T-helper 2 cell treated with Interferon-gamma antibody and Interleukin-4, amounts not matched to agents 5 μg/mL and 100 μg/mL, for 36 hours (primary cell): ENCODE results near the gene SORL1.

Experiments used
- DNase-seq: peaks from one replicate; pipeline ENCODE4 v3.0.0; 2021; ENCODE audit warnings: low spot score
- H3K27ac Mint-ChIP-seq: one replicate; pipeline ENCODE4 v1.8.0; 2021; ENCODE audit warnings: mild to moderate bottlenecking, mixed read lengths
- H3K27me3 Mint-ChIP-seq: one replicate; pipeline ENCODE4 v1.8.0; 2021; ENCODE audit warnings: low read depth, mixed read lengths
- H3K36me3 Mint-ChIP-seq: one replicate; pipeline ENCODE4 v1.8.0; 2021; ENCODE audit warnings: low read depth, mixed read lengths
- H3K4me1 Mint-ChIP-seq: one replicate; pipeline ENCODE4 v1.8.0; 2021; ENCODE audit warnings: low read depth, mixed read lengths
- H3K4me3 Mint-ChIP-seq: one replicate; pipeline ENCODE4 v1.8.0; 2022; ENCODE audit warnings: mild to moderate bottlenecking, moderate library complexity, mixed read lengths
- H3K9me3 Mint-ChIP-seq: one replicate; pipeline ENCODE4 v1.8.0; 2021; ENCODE audit warnings: mixed read lengths

The SORL1 gene

DNA sequence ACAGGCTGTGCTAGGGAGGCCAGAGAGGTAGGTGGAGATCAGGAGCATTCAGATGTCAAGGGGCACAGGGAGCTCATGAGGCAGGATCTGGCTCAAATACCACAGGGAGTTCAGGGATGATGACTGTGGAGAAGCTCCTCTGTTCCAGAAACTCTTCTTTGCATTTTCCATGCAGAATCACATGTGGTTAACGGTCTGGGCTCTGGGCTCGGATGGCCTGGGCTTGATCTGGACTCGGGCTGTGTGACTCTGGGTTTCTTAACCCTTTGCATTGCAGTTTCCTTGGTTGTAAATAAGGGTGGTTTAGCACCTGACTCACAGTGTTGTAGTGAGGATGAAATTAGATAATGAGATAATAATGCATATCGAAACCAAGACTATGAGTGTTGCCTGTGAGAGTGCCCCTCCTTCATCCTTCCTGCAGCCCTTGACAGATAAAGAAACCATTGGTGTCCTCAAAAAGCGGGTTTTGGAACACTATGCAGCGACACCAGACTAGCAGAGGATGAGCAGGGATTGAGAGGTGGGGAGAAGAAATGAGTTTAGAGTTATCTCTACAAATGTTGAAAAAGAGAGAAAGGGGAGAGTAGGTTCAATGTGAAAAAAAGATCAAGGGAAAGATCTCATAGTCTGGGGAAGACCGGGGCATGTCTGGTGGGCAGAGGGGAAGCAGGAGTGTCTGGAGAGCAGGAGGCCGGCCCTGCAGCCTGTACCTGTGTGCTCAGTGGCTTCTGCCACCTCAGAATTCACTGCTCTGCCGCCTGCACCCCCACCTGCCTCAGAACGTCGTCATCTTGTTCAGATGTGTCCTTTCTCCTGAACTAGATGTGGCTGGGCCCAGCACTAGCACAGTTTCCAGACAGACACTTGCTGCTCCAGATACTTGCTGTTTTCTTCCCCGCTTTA is 198.5 kb downstream of the SORL1 start:
- peak; percentile 18 for DNase-seq
- H3K27ac Mint-ChIP-seq: peak overlapping the region; percentile 83
- peak overlapping the region; percentile 81 for H3K4me3 Mint-ChIP-seq
- peaks cover 28% of the 10 kb centered on the region for H3K4me1 Mint-ChIP-seq
- H3K9me3 Mint-ChIP-seq: no peaks in the 10 kb centered on the region
- peaks cover 1% of the 10 kb centered on the region for H3K36me3 Mint-ChIP-seq
- H3K27me3 Mint-ChIP-seq: peaks cover 33% of the 10 kb centered on the region

DNA sequence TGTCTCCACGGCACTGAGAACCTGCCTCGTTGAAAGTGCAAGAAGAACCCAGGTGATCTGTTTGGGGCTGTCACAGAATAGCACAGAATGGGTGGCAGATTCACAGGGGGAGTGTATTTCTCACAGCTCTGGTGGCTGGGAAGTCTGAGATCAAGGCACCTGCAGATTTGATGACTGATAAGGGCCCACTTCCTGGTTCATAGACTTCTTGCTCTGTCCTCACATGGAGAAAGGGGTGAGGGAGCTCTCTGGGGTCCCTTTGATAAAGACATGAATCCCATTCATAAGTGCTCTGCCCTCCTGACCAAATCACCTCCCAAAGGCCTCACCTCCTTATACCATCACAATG is 199.1 kb downstream of the SORL1 start:
- Mint-ChIP-seq H3K27me3 (peaks cover 34% of the 10 kb centered on the region), H3K36me3 (peaks cover 1% of the 10 kb centered on the region), H3K4me1 (peaks cover 33% of the 10 kb centered on the region), H3K27ac (no peak overlapping the region), H3K4me3 (peak overlapping the region; percentile 22), H3K9me3 (no peaks in the 10 kb centered on the region)
- DNase-seq: no peak

DNA sequence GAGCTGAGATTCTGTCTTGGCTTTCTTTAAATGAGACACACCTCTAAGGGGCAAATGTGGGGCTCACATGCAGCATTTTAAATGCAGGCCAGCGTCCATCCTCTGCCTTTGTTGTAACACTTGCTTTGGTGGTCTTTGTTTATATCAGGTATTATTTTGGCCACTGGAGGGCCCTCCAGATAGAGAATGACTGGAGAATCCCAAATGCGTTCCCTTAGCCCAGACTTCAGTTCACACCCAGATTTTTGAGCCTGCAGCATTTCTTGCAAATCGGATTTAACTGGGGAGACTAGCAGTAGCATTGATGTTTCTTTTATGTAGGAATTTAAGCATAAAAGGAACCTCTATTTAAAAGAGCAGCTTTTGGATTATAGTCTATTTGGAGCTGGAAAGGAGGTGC is 200.9 kb downstream of the SORL1 start:
- Mint-ChIP-seq H3K9me3 (no peaks in the 10 kb centered on the region), H3K27me3 (peaks cover 34% of the 10 kb centered on the region), H3K4me3 (no peak overlapping the region), H3K4me1 (peaks cover 34% of the 10 kb centered on the region), H3K27ac (no peak overlapping the region), H3K36me3 (peaks cover 1% of the 10 kb centered on the region)
- DNase-seq: no peak

GRCh38 chr11:121654259-121654842 is 202.2 kb downstream of the SORL1 start:
- no peak for DNase-seq
- peaks cover 34% of the 10 kb centered on the region for H3K4me1 Mint-ChIP-seq
- no peak overlapping the region for H3K27ac Mint-ChIP-seq
- peaks cover 1% of the 10 kb centered on the region for H3K36me3 Mint-ChIP-seq
- H3K4me3 Mint-ChIP-seq: no peak overlapping the region
- H3K27me3 Mint-ChIP-seq: peaks cover 36% of the 10 kb centered on the region
- no peaks in the 10 kb centered on the region for H3K9me3 Mint-ChIP-seq

DNA sequence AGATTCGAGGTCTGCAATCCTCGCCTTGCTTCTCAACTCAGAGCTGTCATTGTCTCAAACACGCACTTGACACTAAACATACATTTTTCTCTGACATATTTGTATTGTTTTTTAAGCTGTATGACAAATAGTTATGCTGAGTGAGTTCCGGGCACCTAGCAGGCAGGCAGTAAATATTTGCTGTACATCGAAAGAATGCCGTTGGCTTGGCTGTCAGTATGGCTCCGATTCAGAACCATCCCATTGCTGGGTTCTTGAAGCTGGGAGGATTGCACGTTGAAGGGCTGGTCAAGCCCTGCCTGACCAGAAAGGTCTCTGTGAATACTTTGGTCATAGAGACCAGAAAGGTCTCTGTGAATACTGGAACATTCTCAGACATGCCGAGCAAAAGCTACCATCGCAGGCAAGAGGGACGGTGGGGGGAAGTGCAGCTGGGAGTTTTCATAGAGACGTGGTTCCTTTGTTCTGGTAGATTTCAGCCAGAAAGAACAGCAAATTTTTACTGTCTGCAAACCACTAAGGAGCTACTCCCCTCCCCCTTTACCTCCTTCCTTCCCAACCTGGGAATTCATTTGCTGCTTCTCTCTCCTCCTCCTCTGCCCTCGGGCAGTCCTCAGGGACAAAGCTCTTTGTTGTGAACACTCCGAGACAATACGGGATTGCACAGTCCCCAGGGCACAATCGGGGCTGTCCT is 202.9 kb downstream of the SORL1 start:
- Mint-ChIP-seq H3K36me3 (peaks cover 1% of the 10 kb centered on the region), H3K9me3 (no peaks in the 10 kb centered on the region), H3K27ac (no peak overlapping the region), H3K27me3 (peaks cover 38% of the 10 kb centered on the region), H3K4me1 (peaks cover 27% of the 10 kb centered on the region), H3K4me3 (peak overlapping the region; percentile 71)
- DNase-seq: no peak

DNA sequence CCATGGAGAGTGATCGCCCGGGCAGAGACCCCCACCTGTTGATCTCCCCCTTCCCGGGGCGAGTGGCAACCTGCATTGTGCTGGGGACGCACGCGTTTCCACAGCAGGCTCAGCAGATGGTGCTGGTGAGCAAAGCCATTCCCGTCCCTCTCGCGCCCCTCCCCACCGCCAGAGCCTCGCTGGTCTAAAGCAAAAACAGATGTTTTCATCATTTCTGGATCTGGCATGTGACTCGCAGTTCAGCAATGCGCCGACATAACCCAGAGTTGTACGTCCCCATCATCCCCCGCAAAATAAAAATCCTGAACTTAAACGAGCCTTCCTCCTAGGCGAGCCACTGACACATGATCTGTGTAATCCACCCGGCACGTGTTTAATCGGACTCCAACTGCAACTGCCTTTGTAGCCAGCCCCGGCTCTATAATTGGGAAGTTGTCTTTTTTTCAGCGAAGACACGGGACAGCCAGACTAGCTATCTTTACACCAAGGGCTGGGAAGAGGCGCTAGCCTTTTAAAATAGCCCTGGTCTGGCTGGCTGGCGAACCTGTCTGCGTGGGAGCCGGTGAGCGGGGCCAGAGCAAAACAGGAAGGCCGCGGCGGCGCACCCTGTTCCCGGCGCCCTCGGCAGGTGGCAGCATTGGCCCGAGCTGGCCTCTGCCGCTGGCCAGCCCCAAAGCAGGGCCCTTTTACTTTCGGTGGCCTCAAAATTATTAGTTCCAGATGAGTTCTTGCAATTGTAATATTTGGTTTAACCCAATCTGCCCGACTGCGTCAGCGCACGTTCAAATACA is 203.6 kb downstream of the SORL1 start:
- Mint-ChIP-seq H3K36me3 (no peaks in the 10 kb centered on the region), H3K27me3 (peaks cover 38% of the 10 kb centered on the region), H3K4me1 (peaks cover 21% of the 10 kb centered on the region), H3K9me3 (no peaks in the 10 kb centered on the region), H3K27ac (peak overlapping the region; percentile 1), H3K4me3 (peak overlapping the region; percentile 71)
- DNase-seq: peak; percentile 71

DNA sequence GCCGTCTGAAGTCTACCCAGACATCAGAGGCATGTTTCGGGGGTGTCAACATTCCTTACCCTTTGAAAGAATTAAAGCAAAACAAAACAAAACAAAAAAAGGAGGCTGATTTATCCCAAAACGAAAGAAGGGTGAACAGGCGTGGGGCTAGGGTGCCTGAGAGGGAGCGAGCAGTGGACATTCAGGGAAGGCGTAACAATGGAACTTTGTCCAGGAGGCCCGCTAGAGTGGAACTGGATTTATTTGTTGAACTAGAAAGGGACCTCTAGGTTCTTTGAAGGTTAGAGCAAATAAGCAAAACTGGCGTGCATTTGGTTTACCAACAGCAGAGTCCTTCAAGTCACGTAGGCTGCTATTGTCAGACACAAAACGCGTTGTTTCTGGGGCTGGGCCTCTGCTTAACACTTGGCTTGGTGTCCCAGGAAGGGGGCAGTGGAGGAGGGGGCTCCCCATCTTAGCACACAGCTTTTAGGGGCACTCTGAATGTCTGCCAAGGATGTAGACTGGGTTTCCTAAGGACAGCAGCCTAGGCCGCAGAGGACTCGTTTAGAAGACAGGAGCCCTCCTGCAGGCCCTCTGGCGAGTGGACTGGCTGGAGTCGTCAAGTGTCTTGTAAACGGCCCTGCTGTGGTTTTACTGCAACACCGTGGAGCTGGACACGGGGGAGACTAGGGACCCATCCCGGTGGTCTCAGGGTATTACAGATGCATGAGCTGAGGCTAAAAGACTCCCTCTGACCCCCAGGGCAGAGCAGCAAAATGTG is 204.4 kb downstream of the SORL1 start:
- H3K4me1 Mint-ChIP-seq: peaks cover 15% of the 10 kb centered on the region
- H3K9me3 Mint-ChIP-seq: no peaks in the 10 kb centered on the region
- H3K27ac Mint-ChIP-seq: no peak overlapping the region

DNA sequence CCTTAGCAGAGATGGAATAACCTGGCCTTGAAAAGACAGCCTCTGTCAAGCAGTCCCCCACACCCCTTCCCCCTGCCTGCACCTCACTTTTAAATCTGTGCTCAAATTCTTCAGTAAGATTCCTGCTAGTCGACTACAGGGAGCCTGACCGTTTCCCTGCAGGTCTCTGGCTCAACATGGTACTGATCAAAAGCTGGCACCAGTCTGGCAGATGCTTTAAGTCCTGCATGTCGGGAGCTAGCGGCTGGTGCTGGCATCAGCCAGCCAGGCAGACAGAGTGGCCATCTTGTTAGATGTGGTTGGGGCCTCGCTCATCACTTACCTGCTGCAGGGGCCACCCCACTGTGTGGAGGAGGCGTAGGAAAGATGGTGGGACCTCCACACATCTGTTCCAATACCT is 205.0 kb downstream of the SORL1 start:
- Mint-ChIP-seq H3K36me3 (no peaks in the 10 kb centered on the region), H3K27me3 (peaks cover 32% of the 10 kb centered on the region), H3K4me3 (no peak overlapping the region), H3K9me3 (no peaks in the 10 kb centered on the region), H3K27ac (no peak overlapping the region), H3K4me1 (peaks cover 11% of the 10 kb centered on the region)
- no peak for DNase-seq

More for the DNA sequence above, 204.4 kb downstream of the SORL1 start:
- Mint-ChIP-seq H3K36me3 (no peaks in the 10 kb centered on the region), H3K4me3 (peak overlapping the region; percentile 71), H3K27me3 (peaks cover 36% of the 10 kb centered on the region)
- no peak for DNase-seq

DNA sequence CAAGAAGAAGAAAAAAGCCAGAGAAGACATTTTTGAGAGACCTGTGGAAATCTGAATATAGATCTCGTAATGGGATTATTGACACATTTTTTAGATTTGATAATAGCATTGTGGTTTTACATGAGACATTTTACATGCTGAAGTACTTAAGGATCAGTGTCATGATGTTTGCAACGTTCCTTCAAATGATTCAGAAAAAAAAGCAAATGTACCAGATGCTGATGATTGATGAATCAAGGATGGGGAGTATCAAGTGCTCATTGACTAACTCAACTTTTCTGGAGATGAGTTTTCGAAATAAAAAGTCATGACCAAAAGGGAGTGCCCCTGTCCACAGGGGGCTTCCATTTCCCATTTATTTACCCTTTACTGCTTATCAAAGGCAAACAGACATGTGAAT is 207.7 kb downstream of the SORL1 start:
- H3K36me3 Mint-ChIP-seq: no peaks in the 10 kb centered on the region
- no peak overlapping the region for H3K27ac Mint-ChIP-seq
- no peaks in the 10 kb centered on the region for H3K9me3 Mint-ChIP-seq
- peaks cover 10% of the 10 kb centered on the region for H3K4me1 Mint-ChIP-seq
- H3K4me3 Mint-ChIP-seq: no peak overlapping the region
- no peak for DNase-seq
- peaks cover 14% of the 10 kb centered on the region for H3K27me3 Mint-ChIP-seq

- peaks cover 6% of the 10 kb centered on the region for H3K27me3 Mint-ChIP-seq
- no peaks in the 10 kb centered on the region for H3K4me1 Mint-ChIP-seq
- no peaks in the 10 kb centered on the region for H3K36me3 Mint-ChIP-seq
- H3K27ac Mint-ChIP-seq: no peak overlapping the region
- no peaks in the 10 kb centered on the region for H3K9me3 Mint-ChIP-seq
- DNase-seq: no peak
- H3K4me3 Mint-ChIP-seq: no peak overlapping the region
These were observed 209.9 kb downstream of the SORL1 start for GRCh38 chr11:121661880-121662486.

GRCh38 chr11:121664144-121664543 is 212.0 kb downstream of the SORL1 start:
- no peak overlapping the region for H3K27ac Mint-ChIP-seq
- peaks cover 8% of the 10 kb centered on the region for H3K27me3 Mint-ChIP-seq
- H3K4me1 Mint-ChIP-seq: no peaks in the 10 kb centered on the region
- no peak overlapping the region for H3K4me3 Mint-ChIP-seq
- no peaks in the 10 kb centered on the region for H3K9me3 Mint-ChIP-seq
- DNase-seq: no peak
- no peaks in the 10 kb centered on the region for H3K36me3 Mint-ChIP-seq

DNA sequence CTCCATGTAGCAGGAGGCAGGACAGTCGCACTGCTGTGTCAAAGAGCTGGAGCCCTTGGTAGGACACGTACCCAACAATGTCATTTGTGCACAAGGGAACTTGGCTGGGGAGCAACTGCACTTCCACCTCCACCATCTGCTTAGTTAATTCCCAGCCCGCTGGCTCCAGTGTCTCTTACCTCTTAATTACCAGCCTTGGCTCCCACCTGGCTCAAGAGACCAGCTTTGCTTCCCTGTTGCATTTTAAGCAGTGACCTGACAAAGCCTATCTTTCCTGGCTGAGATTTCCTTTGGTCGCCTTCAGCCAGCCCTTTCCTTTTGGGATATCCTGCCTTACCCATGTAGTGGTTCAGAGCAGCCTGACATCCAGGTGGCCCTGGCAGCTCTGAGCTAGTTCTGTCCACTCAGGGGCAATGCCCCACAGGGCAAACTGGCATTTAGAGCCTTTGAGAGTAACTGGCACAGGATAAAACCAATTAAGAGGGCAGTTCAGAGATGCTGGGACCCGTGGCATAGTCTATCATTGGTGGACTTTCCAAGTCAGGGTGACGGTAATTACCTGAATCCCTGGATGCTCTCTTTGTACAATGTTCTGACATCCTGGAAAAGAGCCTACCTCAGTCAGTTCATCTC is 213.2 kb downstream of the SORL1 start:
- DNase-seq: no peak
- no peak overlapping the region for H3K4me3 Mint-ChIP-seq
- no peaks in the 10 kb centered on the region for H3K36me3 Mint-ChIP-seq
- H3K27ac Mint-ChIP-seq: no peak overlapping the region
- peaks cover 5% of the 10 kb centered on the region for H3K27me3 Mint-ChIP-seq
- no peaks in the 10 kb centered on the region for H3K9me3 Mint-ChIP-seq
- no peaks in the 10 kb centered on the region for H3K4me1 Mint-ChIP-seq
